ENCODE data around the gene SGCA.
A peak's percentile ranks its signal among the peaks of the same experiment; 100 is the strongest.

SGCA gene

DNA sequence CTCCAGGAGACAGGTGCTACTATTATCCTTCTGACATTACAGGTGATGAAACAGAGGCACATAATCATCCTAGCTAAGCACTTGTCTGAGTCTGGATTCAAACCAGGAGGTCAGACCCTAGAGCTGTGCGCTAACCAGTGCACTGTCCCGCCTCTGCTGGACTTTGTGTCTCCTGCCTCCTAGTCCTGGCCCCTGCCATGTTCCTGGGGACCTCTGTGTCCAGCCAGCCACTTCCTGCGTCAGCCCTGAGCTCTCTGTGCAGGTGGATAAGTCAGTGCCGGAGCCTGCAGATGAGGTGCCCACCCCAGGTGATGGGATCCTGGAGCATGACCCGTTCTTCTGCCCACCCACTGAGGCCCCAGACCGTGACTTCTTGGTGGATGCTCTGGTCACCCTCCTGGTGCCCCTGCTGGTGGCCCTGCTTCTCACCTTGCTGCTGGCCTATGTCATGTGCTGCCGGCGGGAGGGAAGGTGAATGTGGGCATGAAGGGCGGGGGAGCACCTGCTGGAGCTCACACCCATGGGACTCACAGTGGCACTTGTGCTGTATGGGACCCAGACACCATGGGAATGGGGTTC lies 4.2 kb downstream of the SGCA start:
- Histone ChIP-seq H3K36me3 (ENCODE audit: low read depth) (no peaks in the 10 kb centered on the region), H3K4me3 (ENCODE audit: severe bottlenecking) (no peak overlapping the region), H3K27me3 (ENCODE audit: insufficient read depth, poor library complexity, severe bottlenecking) (no peaks in the 10 kb centered on the region), H3K9me3 (ENCODE audit: severe bottlenecking) (no peaks in the 10 kb centered on the region), H3K27ac (ENCODE audit: poor library complexity, severe bottlenecking) (no peak overlapping the region), H3K4me1 (ENCODE audit: insufficient read depth, poor library complexity, severe bottlenecking) (no peaks in the 10 kb centered on the region)
- DNase-seq (ENCODE audit: low spot score) (no peak), ATAC-seq (ENCODE audit: low read depth) (no peak)
- TF ChIP-seq, protein P1, sequence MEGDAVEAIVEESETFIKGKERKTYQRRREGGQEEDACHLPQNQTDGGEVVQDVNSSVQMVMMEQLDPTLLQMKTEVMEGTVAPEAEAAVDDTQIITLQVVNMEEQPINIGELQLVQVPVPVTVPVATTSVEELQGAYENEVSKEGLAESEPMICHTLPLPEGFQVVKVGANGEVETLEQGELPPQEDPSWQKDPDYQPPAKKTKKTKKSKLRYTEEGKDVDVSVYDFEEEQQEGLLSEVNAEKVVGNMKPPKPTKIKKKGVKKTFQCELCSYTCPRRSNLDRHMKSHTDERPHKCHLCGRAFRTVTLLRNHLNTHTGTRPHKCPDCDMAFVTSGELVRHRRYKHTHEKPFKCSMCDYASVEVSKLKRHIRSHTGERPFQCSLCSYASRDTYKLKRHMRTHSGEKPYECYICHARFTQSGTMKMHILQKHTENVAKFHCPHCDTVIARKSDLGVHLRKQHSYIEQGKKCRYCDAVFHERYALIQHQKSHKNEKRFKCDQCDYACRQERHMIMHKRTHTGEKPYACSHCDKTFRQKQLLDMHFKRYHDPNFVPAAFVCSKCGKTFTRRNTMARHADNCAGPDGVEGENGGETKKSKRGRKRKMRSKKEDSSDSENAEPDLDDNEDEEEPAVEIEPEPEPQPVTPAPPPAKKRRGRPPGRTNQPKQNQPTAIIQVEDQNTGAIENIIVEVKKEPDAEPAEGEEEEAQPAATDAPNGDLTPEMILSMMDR (IDR thresholded peaks at IDR 0.05; ENCODE audit: poor library complexity, severe bottlenecking) = no peak

DNA sequence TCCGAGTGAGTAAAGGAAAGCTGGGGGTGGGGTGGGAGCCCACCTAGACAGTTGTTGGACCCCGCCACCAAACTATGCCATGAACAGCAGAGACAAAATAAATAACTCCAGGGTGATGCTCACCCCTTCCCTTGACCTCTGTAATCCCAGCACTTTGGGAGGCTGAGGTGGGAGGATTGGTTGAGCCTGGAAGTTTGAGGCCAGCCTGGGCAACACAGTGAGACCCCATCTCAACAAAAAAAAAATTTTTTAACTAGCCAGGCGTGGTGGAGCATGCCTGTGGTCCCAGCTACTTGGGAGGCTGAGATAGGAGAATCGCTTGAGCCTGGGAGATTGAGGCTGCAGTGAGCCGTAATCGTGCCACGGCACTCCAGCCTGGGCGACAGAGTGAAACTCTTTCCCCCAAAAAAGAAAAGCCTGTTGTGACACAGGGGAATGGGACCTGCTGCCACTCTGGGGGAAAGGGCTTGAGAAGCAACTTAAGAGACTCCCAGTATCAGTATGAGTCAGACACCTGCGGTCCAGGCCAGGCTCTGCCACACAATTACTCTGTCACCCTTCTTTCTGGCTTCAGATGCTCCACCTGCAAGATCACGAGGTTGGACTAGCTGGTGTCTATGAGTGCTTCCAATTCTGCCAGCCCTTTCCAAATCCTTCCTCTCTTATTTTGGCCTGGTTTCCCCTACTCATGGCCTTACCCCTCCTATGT lies 5.0 kb downstream of the SGCA start:
- ATAC-seq (ENCODE audit: low read depth) = peak; percentile 47; the same call in 2 of the 3 replicates
- DNase-seq (ENCODE audit: low spot score) = no peak
- no peak overlapping the region for H3K27ac ChIP-seq (ENCODE audit: poor library complexity, severe bottlenecking)

DNA sequence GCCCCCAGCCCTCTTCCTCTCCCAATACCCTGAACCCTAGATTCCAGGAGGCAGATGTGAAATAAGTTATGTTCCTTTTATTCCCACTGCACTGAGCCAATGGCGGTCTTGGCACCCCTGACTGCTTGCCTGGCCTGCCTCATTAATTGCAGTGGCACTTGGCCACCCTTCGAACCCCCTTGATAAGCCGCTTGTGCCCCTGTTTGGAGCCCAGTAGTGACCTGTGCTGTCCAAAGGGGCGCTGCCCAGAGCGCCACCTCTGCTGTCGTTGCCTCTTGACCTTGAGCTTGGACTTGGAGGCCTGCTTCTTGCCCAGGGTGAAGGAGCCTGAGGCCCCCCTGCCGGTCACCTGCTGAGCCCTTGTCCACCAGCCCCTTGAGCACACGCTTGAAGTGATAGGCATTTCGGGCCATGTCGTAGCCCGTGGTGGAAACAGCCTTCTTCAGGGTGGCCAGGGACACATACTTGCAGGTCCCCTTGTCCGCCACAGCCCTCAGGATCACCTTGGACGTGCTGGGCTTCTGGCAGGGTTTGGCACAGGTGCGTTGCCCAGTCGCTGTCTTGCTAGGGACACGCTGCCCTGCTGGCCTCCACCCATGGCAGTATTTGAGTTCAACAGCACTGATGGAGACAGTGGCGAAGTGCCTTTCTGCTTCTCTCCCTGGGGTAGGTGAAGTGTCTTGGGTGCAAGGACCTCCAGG lies 5.7 kb downstream of the SGCA start:
- Histone ChIP-seq H3K27me3 (ENCODE audit: insufficient read depth, poor library complexity, severe bottlenecking) (no peaks in the 10 kb centered on the region), H3K27ac (ENCODE audit: poor library complexity, severe bottlenecking) (no peak overlapping the region), H3K4me1 (ENCODE audit: insufficient read depth, poor library complexity, severe bottlenecking) (no peaks in the 10 kb centered on the region), H3K36me3 (ENCODE audit: low read depth) (no peaks in the 10 kb centered on the region), H3K4me3 (ENCODE audit: severe bottlenecking) (no peak overlapping the region), H3K9me3 (ENCODE audit: severe bottlenecking) (no peaks in the 10 kb centered on the region)
- DNase-seq (ENCODE audit: low spot score) (no peak), ATAC-seq (ENCODE audit: low read depth) (no peak)
- TF ChIP-seq, protein P1 (IDR thresholded peaks at IDR 0.05; ENCODE audit: poor library complexity, severe bottlenecking) = no peak

More for the DNA sequence above, 5.0 kb downstream of the SGCA start:
- Histone ChIP-seq H3K9me3 (ENCODE audit: severe bottlenecking) (no peaks in the 10 kb centered on the region), H3K4me1 (ENCODE audit: insufficient read depth, poor library complexity, severe bottlenecking) (no peaks in the 10 kb centered on the region), H3K36me3 (ENCODE audit: low read depth) (no peaks in the 10 kb centered on the region), H3K4me3 (ENCODE audit: severe bottlenecking) (no peak overlapping the region), H3K27me3 (ENCODE audit: insufficient read depth, poor library complexity, severe bottlenecking) (no peaks in the 10 kb centered on the region)
- TF ChIP-seq, protein P1 (IDR thresholded peaks at IDR 0.05; ENCODE audit: poor library complexity, severe bottlenecking) = no peak

DNA sequence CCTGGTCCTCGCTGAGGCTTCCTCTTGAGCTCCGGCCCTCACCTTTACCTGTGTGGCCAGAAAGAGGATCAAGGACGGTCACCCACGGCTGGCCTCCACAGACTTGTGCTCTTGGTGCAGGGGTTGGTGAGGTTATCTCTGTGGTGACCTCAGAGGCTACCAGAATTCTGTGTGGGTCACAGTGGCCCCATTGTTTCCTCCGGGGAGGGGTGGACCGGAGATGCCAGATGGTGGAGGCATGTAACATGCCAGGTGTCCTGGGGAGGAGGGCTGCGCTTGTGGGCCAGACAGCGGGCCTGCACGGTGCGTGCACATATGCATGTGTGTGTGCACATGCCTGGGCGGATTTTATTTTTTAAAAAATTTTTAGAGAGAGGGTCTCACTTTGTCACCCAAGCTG lies 6.3 kb downstream of the SGCA start:
- ATAC-seq (ENCODE audit: low read depth) (no peak), DNase-seq (ENCODE audit: low spot score) (no peak)
- no peak overlapping the region for H3K4me3 ChIP-seq (ENCODE audit: severe bottlenecking)
- no peak overlapping the region for H3K27ac ChIP-seq (ENCODE audit: poor library complexity, severe bottlenecking)
- H3K9me3 ChIP-seq (ENCODE audit: severe bottlenecking) = no peaks in the 10 kb centered on the region
- no peaks in the 10 kb centered on the region for H3K27me3 ChIP-seq (ENCODE audit: insufficient read depth, poor library complexity, severe bottlenecking)
- TF ChIP-seq, protein P1 (IDR thresholded peaks at IDR 0.05; ENCODE audit: poor library complexity, severe bottlenecking) = no peak
- H3K4me1 ChIP-seq (ENCODE audit: insufficient read depth, poor library complexity, severe bottlenecking) = no peaks in the 10 kb centered on the region
- H3K36me3 ChIP-seq (ENCODE audit: low read depth) = no peaks in the 10 kb centered on the region

Data from RWPE2 (cell line).